HCT116 (cell line): ENCODE data around the gene BRSK1. TPM values are rescaled to one million over a fixed set of nuclear protein-coding genes. Genes with fewer than 3 reads are reported as not detected.

Experiments
- ATAC-seq: fragments of 200-7000 bp; cut with Tn5 transposase; 2 replicates; pipeline ENCODE4 v1.9.1; 2020; ENCODE audit warnings: mild to moderate bottlenecking, moderate library complexity
- BruUV-seq: library from RNA; stranded (reverse); fragments of 400-500 nt; replicated peaks from 2 replicates; lab custom pipeline; 2021; lab: Mats Ljungman, UMichigan
- CTCF ChIA-PET: fragments of 300-600 bp; sonication (Branson Sonifier 250); formaldehyde crosslinking; loops from one replicate; lab custom pipeline; 2021; ENCODE audit warnings: antibody characterized with exemption; lab: Charles Lee
- POLR2A ChIA-PET: fragments of 300-600, 350-600 bp; sonication (Branson Sonifier 250); formaldehyde crosslinking; loops from one replicate; lab custom pipeline; 2021; ENCODE audit warnings: antibody characterized with exemption; lab: Charles Lee
- RAD21 ChIA-PET, 2 experiments: fragments of 300-600 bp; sonication (Branson Sonifier 250); formaldehyde crosslinking; loops; one replicate each; lab custom pipeline; 2023; ENCODE audit warnings: low total read pairs in 2 of 2; ENCODE audit not compliant: uncharacterized antibody in 2 of 2, unreplicated experiment in 2 of 2, low non-redundant PET in 1 of 2; lab: Charles Lee
- DNase-seq: peaks from one replicate; pipeline ENCODE4 v3.0.0-alpha.2; 2010; ENCODE audit warnings: low read depth, low spot score
- H2AFZ ChIP-seq: fragments of 200-600 bp; shearing (Covaris generic), sonication (generic); 2 replicates; pipeline ENCODE4 v1.6.1; 2017; ENCODE audit warnings: low read depth, mixed run types, mixed read lengths, antibody characterized with exemption, low read length; ENCODE audit not compliant: poor library complexity, severe bottlenecking
- H3K27ac ChIP-seq: 2 replicates; pipeline ENCODE4 v1.5.1; 2012; ENCODE audit warnings: low read depth, low read length
- H3K27me3 ChIP-seq: fragments of 200-600 bp; sonication (generic); 2 replicates; pipeline ENCODE4 v1.6.1; 2016; ENCODE audit warnings: mixed run types, low read length, mixed read lengths; ENCODE audit not compliant: insufficient read depth
- H3K36me3 ChIP-seq, 2 experiments: fragments of 200-500 bp in 1 of 2; fragments of 200-600 bp in 1 of 2; sonication (Bioruptor generic) in 1 of 2; sonication (generic) in 1 of 2; 2 replicates each; pipeline versions ENCODE4 v1.5.1 to v1.6.1; 2014 to 2016; ENCODE audit warnings: low read length in 2 of 2, inconsistent platforms in 1 of 2, mixed read lengths in 1 of 2, mixed run types in 1 of 2; ENCODE audit not compliant: insufficient read depth in 2 of 2, control insufficient read depth in 1 of 2
- H3K4me1 ChIP-seq, 2 experiments: fragments of 200-600 bp in 1 of 2; sonication (generic) in 1 of 2; 2 replicates each; pipeline versions ENCODE4 v1.5.1 to v1.6.1; 2012 to 2017; ENCODE audit warnings: low read length in 2 of 2, inconsistent platforms in 1 of 2, mild to moderate bottlenecking in 1 of 2, mixed read lengths in 1 of 2, mixed run types in 1 of 2, moderate library complexity in 1 of 2; ENCODE audit not compliant: insufficient read depth in 2 of 2, control insufficient read depth in 1 of 2
- H3K4me2 ChIP-seq: fragments of 200-600 bp; sonication (generic); 2 replicates; pipeline ENCODE4 v1.6.1; 2017; ENCODE audit warnings: mixed run types, low read length, mixed read lengths
- H3K4me3 ChIP-seq, 2 experiments: fragments of 200-600 bp in 1 of 2; sonication (generic) in 1 of 2; replicated peaks in 1 of 2; 2 replicates each; pipeline ENCODE4 v1.5.1; 2011 to 2016; ENCODE audit warnings: low read length in 2 of 2, control low read depth in 1 of 2, low read depth in 1 of 2, mild to moderate bottlenecking in 1 of 2, mixed read lengths in 1 of 2, mixed run types in 1 of 2
- H3K79me2 ChIP-seq: fragments of 200-600 bp; sonication (generic); 2 replicates; pipeline ENCODE4 v1.6.1; 2017; ENCODE audit warnings: mild to moderate bottlenecking, mixed run types, low read length, moderate library complexity, mixed read lengths; ENCODE audit not compliant: insufficient read depth
- H3K9ac ChIP-seq: fragments of 200-600 bp; sonication (generic); 2 replicates; pipeline ENCODE4 v1.6.1; 2016; ENCODE audit warnings: low read length, mixed read lengths
- H3K9me2 ChIP-seq: fragments of 200-600 bp; sonication (generic), shearing (Covaris generic); 2 replicates; pipeline ENCODE4 v1.6.1; 2017; ENCODE audit warnings: mixed run types, mild to moderate bottlenecking, moderate library complexity; ENCODE audit not compliant: insufficient read depth
- H3K9me3 ChIP-seq, 2 experiments: fragments of 200-500 bp in 1 of 2; fragments of 200-600 bp in 1 of 2; sonication (Bioruptor generic) in 1 of 2; sonication (generic) in 1 of 2; 2 replicates each; pipeline ENCODE4 v1.6.1; 2014 to 2017; ENCODE audit warnings: low read length in 2 of 2, mixed read lengths in 2 of 2, inconsistent platforms in 1 of 2, low read depth in 1 of 2, mild to moderate bottlenecking in 1 of 2, mixed run types in 1 of 2, moderate library complexity in 1 of 2; ENCODE audit not compliant: control insufficient read depth in 1 of 2, insufficient read depth in 1 of 2
- H4K20me1 ChIP-seq: fragments of 200-600 bp; sonication (generic), shearing (Covaris generic); 2 replicates; pipeline ENCODE4 v1.6.1; 2017; ENCODE audit warnings: mixed run types, mild to moderate bottlenecking, moderate library complexity; ENCODE audit not compliant: insufficient read depth
- CEBPB ChIP-seq: IDR thresholded peaks from 2 replicates; pipeline ENCODE4 v1.6.1; 2012; ENCODE audit warnings: low read depth
- EGR1 ChIP-seq: IDR thresholded peaks from 2 replicates; pipeline ENCODE4 v1.6.1; 2012; ENCODE audit warnings: low read depth
- ELF1 ChIP-seq: IDR thresholded peaks from 2 replicates; pipeline ENCODE4 v1.6.1; 2012; ENCODE audit warnings: low read depth, borderline replicate concordance
- EZH2 ChIP-seq: fragments of 200-600 bp; sonication (generic); IDR thresholded peaks from 2 replicates; pipeline ENCODE4 v1.6.1; 2017; ENCODE audit warnings: antibody characterized with exemption, mixed run types
- EZH2phosphoT487 ChIP-seq: fragments of 200-600 bp; IDR thresholded peaks from 2 replicates; pipeline ENCODE4 v1.6.1; 2018; ENCODE audit warnings: antibody characterized with exemption, borderline replicate concordance
- MAX ChIP-seq: IDR thresholded peaks from 2 replicates; pipeline ENCODE4 v1.6.1; 2012
- POLR2A ChIP-seq: IDR thresholded peaks from 2 replicates; pipeline ENCODE4 v1.7.0; 2011; ENCODE audit warnings: borderline replicate concordance; ENCODE audit not compliant: insufficient read depth, insufficient read length; ENCODE audit errors: extremely low read depth
- POLR2AphosphoS5 ChIP-seq: IDR thresholded peaks from 2 replicates; pipeline ENCODE4 v1.6.1; 2011; ENCODE audit warnings: mild to moderate bottlenecking, low read depth, low read length, moderate library complexity
- TCF7L2 ChIP-seq: IDR thresholded peaks from 2 replicates; pipeline ENCODE4 v1.7.0; 2011; ENCODE audit warnings: borderline replicate concordance, inconsistent platforms; ENCODE audit not compliant: insufficient read depth, insufficient read length; ENCODE audit errors: extremely low read depth
- intact Hi-C: fragments of 100-400 bp; cut with micrococcal nuclease; formaldehyde crosslinking; loops from 2 replicates; pipeline ENCODE4 v1.10.0; 2022
- total RNA-seq: library from RNA; stranded (reverse); gene quantifications from one replicate; pipeline ENCODE4 v1.2.1, GENCODE V29; 2021; ENCODE audit not compliant: unreplicated experiment
- TF ChIP-seq, protein P1 (sequence below): IDR thresholded peaks from 2 replicates; pipeline ENCODE4 v1.6.1; 2012

BRSK1 gene
- total RNA-seq, 1 experiment from 2014 or later: 33.3 TPM

DNA sequence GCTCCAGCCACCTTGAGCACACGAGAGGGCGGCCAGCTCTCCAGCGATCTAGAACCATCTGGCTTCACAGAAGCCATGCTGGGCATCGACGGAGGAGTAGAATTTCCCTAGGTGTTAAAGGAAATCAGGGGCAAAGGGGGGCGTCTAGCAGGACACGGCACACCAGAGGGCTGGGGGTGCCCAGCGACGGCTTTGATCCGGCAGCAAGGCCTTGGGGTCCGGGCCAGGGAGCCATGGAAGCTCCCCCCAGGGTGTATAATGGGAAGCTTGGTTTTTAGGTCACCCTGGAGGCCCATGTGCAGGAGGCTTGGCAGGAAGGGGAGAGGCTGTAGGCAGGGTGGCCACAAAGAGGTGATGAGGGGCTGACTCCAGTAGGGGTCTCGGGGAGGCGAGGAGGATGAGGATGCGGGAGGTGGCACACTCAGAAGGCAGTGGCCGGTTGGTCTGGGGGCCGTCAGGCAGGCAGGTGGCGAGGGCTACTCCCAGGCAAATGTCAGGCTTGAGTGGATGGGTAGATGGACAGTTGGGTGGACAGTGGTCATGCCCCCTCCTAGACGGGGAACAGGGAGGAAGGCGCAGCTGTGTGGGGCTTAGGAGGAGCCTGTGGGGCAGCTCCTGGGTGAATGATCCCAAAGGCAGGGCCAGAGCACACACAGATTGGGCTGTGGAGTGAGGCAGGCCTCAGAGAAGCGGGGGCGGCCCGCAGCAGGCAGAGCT is 61.5 kb downstream of the BRSK1 start:
- Histone ChIP-seq H3K27me3 (no peaks in the 10 kb centered on the region), H4K20me1 (no peaks in the 10 kb centered on the region), H3K79me2 (peaks cover 6% of the 10 kb centered on the region; the same call in 1 of the 2 replicates), H3K4me3 (no peak overlapping the region), H3K4me2 (peak overlapping the region; percentile 17; the same call in 1 of the 2 replicates), H3K36me3 (peaks cover 4 to 5% of the 10 kb centered on the region in 2 experiments; a peak in 3 of 4 replicates), H3K9ac (no peak overlapping the region)
- CTCF ChIA-PET: interaction anchor here (1.2 kb wide), 1 partner anchor 44 kb away, joined by 3 read pairs; no protein-coding TSS in a partner anchor
- RAD21 ChIA-PET: no interaction called here
- intact Hi-C loops: no loop called here
- POLR2A ChIA-PET: no interaction called here
- no peak for TF ChIP-seq CEBPB
- TF ChIP-seq, protein P1, sequence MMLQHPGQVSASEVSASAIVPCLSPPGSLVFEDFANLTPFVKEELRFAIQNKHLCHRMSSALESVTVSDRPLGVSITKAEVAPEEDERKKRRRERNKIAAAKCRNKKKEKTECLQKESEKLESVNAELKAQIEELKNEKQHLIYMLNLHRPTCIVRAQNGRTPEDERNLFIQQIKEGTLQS: no peak
- TF ChIP-seq POLR2A: no peak
- no peak for TF ChIP-seq MAX
- TF ChIP-seq EZH2: no peak
- no peak for TF ChIP-seq EZH2phosphoT487
- no peak for TF ChIP-seq TCF7L2
- TF ChIP-seq POLR2AphosphoS5: no peak
- TF ChIP-seq ELF1: no peak
- no peak for TF ChIP-seq EGR1
- TF ChIP-seq, all 23 proteins: peak for 0
- DNase-seq: no peak
- Histone ChIP-seq H3K9me2 (no peaks in the 10 kb centered on the region), H3K27ac (peak overlapping the region; percentile 31; the same call in 1 of the 2 replicates), H3K4me1 (peaks cover 10 to 31% of the 10 kb centered on the region in 2 experiments; a peak in 3 of 4 replicates), H3K9me3 (no peaks in the 10 kb centered on the region), H2AFZ (no peak overlapping the region)
- BruUV-seq: no TSS peak
- no peak for ATAC-seq
